IPS-NIHi7 (cell line): ENCODE results near the gene PRAMEF12.
"Not testable (repeated sequence)": the region's sequence is repeated elsewhere in the genome, so short reads cannot be mapped to it uniquely, and the experiment has no call there.

ENCODE experiments used
- DNase-seq: peaks from one replicate; pipeline ENCODE4 v3.0.0; 2012; ENCODE audit warnings: mixed read lengths; ENCODE audit errors: extremely low spot score

Gene PRAMEF12

DNA sequence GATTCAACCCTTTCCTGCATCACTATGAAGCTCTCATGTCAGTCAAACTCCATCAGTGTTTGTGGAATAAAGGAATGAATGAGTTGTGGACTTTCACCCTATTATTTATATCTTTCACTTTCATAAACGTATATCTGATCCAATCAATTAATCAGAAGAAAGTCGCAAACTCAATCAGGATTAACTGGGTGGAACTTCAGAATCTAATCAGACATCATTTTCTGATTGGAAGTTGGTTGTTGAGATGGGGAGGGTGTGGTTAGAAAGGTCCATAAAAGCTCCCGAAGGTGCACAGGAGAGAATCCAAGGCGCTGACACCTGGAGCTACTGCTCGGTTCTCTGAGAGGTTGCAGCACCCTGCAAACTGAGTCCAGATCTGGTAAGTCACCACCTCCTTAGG lies at the start of gene PRAMEF12:
PRAMEF12 (plus strand) TSS at position 301 of the 400 bp plus-strand sequence. CDS start 1,130 bp downstream, outside the sequence.
- DNase-seq, result no peak

DNA sequence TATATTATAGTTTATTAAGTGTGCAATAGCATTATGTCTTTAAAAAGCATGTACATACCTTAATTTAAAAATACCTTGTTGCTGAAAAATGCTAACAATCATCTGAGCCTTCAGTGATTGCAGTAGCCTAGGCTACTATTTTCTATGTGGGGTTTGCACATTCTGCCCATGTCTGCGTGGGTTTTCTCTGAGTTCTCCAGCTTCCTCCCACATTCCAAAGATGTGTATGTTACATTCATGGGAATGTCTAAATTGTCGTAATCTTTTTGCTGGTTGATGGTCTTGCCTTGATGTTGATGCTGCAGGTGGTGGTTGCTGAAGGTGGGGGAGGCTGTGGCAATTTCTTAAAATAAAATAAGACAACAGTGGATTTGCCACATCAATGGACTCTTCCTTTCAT lies 45.1 kb upstream of the PRAMEF12 start:
- no peak for DNase-seq

DNA sequence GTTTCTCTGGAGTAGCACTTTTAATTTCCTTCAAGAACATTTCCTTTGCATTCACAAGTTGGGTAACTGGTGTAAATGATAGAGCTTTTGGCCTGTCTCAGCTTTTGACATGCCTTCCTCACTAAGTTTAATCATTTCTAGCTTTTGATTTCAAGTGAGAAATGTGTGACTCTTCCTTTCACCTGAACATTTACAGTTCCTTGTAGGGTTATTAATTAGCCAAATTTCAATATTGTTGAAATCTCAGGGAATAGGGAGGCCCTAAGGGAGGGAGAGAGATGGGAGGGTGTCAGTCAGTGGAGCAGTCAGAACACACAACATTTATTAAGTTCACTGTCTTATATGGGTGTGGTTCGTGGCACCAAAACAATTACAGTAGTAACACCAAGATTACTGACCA lies 43.4 kb upstream of the PRAMEF12 start:
- DNase-seq, result no peak

DNA sequence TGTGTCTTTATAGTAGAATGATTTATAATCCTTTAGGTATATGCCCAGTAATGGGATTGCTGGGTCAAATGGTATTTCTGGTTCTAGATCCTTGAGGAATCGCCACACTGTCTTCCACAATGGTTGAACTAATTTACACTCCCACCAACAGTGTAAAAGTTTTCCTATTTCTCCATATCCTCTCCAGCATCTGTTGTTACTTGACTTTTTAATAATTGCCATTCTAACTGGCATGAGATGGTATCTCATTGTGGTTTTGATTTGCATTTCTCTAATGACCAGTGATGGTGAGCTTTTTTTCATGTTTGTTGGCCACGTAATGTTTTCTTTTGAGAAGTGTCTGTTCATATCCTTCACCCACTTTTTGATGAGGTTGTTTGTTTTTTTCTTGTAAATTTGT lies 42.5 kb upstream of the PRAMEF12 start:
- not testable (repeated sequence) for DNase-seq

DNA sequence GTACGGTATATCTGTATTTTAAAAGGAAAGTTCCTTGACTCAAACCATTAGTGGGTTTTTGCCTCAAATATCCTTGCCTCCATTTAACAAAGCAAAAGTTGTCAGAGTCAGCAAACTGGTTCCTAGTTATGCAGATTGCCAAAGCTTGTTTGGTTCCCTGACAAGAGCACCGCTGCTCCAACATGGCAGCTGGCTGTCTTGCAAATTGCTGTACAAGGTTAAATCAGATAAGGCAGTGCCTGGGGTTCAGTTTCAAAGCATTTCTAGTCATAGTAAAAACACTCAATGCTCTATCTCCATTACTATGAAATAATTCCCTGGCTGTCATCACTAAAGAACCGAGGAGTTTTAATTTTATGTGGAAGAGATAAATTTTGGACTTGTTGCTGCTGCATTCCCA lies 38.9 kb upstream of the PRAMEF12 start:
- DNase-seq, result no peak

DNA sequence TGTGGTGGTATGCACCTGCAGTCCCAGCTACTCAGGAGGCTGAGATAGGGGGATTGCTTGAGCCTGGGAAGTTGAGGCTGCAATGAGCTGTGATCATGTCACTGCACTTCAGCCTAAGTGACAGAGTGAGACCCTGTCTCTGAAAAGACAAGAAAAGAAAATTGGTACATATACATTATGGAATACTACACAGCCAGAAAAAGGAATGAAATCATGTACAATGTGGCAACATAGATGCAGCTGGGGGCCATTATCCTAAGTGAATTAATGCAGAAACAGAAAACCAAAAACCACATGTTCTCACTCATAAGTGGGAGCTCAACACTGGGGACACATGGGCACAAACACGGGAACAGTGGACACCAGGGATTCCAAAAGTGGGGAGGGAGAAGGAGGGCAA lies 34.6 kb upstream of the PRAMEF12 start:
- DNase-seq, result no peak

DNA sequence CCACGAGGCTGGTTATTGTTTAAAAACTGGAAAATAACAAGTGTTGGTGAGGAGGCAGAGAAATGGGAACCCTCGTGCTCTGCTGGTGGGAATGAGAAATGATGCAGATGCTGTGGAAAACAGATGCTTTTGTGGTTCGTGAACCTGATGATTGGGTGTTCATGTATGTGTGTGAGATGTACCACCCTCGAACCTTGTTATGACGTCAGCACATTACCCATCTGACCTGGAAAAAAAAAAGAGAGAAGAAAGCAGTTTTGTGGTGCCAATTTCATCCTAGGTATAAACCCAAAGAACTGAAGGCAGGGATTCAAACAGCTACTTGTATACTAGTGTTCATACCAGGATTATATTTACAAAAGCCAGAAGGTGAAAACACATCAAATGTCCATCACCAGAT lies 33.9 kb upstream of the PRAMEF12 start:
- DNase-seq, result no peak

DNA sequence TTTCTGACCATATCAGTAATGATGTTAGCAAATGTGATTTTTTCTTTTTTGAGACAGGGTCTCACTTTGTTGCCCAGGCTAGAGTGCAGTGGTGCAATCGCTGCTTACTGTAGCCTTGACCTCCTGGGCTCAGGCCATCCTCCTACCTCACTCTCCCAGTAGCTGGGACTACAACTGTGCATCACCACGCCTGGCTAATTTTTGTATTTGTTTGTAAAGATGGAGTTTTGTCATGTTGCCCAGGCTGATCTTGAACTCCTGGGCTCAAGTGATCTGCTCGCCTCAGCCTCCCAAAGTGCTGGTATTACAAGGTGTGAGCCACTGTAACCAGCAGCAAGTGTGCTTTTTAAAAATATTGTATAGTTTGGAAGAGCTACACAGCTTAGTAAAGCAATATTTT lies 31.6 kb upstream of the PRAMEF12 start:
- DNase-seq, result no peak

DNA sequence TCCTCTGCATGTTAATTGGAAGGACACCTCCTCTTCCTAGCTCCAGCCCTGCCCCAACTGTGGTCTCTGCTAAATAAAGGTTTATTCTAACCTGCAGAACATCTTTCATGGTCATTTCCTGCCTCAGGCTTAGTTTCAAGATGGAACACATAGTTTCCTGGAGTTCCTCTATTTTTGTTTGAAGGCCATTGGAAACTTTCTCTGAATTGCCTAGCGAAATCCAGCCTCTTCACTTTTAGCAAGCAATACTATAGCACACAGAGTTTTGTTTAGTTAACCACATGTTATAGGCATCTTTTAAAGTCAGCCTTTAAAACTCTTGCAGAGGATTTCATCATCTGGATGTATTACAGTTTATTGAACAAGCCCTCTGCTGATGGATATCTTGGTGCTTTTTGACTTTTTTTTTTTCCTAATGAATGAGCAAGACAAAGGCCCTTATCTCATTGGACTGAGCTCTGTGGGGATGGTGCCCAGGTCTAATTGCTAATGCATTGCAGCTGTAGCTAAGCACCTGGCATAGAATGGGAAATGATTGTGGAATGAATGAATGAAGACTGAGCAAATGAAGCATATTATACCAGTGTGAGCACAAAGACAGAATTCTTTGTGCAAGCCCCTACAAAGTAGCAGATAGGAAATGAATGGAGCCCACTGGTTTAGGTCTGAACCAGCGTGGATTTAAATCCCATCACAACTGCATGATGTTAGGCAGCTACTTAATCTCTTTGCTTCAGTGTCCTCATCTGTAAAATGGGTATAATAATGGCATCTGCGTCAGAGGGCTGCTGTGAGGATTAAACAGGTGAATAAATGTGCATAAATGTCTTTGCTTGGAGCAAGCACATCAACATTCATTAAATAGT lies 28.2 kb upstream of the PRAMEF12 start:
- DNase-seq, result no peak

DNA sequence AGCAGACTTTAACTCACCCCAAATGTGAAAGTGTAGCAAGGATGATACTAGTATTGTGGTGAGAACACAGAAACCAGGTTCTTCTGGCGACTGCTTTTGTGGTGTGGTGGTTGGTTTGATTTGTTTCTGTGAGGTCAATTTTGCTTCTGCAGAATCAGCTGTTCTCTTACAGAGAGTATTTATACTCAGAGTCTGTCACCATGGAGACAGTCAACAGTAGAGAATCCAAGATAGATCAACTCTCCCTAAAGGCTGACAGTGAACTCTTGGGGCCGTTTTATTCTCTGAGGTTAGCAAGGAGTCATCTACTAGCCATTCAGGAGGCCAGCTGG lies 27.6 kb upstream of the PRAMEF12 start, which contains the start of gene CFAP107:
CFAP107 (plus strand) TSS at position 209 of the 332 bp plus-strand sequence. CDS start 231 bp downstream, outside the sequence.
- no peak for DNase-seq

DNA sequence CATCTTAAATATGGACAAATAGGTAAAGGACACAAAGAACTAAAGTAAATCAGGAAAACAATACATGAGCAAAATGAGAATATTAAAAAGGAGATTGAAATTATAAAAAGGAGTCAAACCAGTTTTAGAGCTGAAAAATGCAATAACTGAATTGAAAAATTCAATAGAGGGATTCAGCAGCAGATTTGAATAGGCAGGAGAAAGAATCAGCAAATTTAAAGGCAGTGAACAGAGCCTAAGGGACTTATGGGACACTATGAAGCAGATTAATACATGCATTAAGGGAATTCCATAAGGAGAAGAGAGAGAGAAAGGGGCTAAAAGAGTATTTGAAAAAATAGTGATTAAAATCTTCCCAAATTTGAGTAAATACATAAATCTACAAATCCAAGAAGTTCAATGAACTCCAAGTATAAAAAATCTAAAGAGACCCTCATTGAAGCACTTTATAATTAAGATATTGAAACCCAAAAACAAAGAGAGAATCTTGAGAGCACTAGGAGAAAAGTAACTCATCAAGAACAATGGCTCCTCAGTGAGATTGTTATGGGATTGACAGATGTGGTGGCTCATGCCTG lies 24.7 kb upstream of the PRAMEF12 start:
- no peak for DNase-seq

DNA sequence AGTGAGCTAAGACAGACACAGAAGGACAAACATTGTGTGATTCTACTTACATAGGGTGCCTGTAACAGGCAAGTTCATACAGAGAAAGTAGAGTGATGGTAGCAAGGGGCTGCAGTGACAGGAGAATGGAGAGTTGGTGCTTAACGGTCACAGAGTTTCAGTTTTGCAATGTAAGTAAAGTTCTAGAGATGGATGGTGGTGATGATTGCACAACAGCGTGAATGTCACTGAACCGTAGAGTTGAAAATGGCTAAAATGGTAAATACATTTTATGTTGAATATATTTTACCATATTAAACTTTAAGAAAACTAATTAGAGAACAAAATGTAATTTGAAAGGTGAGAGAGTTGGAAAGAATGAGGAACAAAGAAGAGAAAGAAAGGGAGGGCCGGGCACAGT lies 18.8 kb upstream of the PRAMEF12 start:
- DNase-seq, result no peak

DNA sequence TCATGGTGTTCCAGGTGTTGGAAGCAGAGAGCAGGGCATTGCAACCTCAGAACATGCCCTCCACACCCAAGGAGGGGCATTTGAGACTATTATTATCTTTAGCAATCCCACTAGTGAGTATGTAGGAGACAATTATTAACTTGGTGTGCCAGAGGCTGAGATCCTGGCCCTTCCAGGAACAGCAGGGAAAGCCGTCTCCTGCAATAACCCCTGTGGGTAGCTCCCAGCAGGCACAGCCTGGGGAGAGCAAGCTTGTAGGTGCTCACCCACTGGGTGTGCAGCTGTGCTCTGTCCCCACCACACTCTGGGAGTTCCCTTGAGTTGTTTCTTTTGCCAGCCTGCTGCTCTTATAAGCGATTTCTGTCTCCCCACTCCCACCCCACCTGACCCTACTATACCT lies 17.3 kb upstream of the PRAMEF12 start:
- no peak for DNase-seq

DNA sequence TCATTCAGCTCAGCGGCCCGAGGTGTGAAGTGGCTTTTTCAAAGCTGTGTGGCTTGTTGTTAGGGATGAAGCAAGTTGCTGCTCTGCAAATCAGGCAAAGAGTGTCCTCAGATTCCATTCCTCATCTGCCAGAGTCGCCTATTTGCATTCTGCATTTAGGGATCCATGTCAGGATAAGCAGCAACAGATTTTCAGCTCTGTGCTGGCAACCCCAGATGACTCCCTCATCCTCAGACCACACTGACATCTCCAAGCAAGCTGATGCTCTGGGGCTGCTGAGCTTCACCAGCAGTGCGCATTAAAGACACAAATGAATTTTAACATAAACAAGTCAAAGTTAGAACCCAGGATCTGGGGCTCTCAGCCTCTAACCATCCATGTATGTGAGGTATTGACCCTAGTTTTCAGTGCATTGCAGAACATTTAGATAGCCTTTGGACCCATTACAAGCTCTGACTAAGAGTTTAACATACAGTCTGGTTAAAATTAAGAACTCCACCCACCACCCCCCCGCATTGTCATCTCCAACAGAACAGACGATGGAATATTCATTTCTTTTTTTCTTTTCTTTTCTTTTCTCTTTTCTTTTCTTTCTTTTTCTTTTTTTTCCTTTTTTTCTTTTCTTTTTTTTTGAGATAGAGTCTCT lies 16.6 kb upstream of the PRAMEF12 start:
- no peak for DNase-seq

DNA sequence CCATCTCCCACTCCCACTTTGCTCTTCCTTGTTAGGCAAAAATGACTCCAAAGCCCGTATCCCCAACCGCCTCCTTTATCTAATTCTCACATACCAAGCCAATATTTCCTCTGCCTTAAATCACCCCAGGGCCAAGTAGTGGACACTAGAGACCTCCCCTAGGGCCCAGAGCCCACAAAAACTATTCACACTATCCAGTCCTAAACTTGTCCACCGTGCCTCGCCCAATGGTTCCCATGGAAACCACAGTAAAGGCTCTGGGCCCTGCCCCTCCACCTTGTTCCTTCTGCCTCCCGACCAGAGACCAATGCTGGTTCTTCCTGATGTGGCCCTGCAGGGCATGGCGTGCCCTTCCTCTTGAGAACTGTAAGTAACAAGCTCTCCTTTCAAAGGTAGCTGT lies 15.7 kb upstream of the PRAMEF12 start:
- no peak for DNase-seq

DNA sequence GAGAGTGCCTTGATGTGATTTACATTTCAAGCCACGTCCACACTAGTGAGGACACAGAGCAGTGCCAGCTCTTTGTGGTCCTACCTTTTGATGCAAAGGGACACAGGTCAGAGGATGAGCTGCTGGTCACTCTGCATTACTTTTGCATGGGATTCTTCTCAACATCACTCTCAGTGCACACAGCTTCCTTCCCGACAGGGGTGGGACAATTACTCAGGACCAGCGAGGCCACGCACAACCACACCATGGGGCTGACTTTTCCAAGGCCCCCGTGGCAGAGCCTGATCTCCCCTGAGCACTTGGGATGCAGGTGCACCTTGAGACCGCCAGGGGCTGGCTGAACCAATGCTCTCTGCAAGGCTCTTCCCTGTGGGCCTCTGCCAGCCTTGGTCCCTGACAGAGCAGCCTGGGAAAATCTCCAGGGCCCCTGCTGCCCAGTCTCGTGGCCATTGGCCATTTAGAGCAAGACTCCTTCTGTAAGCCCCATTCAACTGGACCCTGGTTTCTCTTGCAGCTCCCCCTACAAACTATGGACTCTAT lies 13.2 kb upstream of the PRAMEF12 start:
- DNase-seq, result peak; percentile 79

DNA sequence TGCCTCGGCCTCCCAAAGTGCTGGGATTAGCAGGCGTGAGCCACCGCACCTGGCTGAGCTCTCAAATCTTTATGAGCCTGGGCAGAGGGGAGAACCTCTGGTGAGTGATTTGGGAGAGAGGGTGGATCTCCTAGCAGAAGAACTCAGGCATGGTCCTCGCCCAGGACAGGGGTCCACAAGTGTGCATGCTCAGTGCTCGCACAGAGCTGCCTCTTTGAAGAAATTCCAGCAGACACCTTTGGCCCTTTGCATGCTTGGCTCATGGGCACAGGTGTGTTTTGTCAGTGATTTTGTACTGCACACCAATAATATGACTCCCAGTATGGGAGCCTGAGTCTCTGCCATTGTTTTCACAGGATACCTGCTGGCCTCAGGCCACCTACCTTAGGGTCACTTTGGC lies 11.8 kb upstream of the PRAMEF12 start:
- DNase-seq, result no peak

DNA sequence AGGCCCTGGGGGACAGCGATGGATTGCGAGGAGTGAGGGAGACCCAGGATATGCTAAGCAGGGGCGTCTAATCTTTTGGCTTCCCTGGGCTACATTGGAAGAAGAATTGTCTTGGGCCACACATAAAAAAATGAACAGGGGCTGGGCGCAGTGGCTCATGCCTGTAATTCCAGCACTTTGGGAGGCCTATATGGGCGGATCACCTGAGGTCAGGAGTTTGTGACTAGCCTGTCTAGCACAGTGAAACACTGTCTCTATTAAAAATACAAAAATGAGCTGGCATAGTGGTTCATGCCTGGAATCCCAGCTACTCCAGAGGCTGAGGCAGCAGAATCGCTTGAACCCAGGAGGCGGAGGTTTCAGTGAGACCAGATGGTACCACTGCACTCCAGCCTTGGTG lies 10.8 kb upstream of the PRAMEF12 start:
- DNase-seq, result no peak

DNA sequence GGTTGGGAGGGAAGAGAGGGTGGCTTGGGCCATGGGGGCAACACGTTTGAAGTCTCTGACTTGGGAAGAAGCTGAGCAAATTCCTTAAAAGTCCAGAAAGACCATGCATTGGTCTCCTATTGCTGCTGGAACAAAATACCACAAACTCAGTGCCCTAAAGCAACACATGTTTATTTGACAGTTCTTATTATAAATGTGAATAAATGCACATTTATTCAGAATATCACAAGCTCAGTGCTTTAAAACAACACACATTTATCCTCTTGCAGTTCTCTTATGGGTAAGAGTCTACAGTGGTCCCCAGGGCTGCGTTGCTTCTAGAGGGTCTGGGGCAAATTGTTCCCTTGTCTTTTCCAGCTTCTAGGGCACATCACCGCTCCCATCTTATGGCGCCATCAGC lies 10.1 kb upstream of the PRAMEF12 start:
- no peak for DNase-seq

DNA sequence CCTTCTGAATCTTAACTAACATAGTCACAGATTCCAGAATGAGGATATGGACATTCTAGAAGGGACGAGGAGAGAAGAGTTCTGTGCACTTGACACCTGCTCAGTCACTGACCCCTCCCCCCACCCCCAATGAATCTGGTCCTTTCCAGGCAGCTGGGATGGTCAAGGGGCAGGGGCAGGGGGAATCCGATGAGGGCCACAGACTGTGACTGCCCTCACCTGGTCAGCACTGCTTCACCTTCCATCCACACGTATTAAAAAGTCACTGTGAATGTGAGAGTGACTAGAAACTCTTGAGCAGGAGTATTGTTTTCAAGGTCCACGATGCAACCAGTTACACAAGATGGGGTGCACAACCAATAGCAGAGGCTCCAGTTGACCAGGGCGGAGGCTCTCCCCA lies 9.5 kb upstream of the PRAMEF12 start:
- DNase-seq, result peak; percentile 35

DNA sequence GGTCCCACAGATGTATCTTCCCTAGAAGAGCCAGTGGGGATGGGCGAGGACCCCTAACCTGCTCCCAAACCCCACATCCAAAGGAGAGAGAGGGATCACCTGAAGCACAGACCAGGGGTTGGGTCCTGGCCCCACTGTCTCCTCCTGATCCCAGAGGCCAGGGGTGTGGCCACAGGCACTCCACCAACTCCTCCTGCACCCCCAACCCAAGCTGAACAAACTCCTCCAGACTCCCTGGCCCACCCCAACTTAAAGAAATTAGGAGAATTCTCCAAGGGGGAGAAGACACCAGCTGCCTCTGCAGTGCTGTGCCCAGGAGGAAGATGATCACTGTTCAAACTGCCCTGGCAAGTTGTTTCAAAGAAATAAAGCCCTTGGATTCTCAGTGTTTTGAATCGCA lies 4.5 kb upstream of the PRAMEF12 start:
- DNase-seq, result no peak

DNA sequence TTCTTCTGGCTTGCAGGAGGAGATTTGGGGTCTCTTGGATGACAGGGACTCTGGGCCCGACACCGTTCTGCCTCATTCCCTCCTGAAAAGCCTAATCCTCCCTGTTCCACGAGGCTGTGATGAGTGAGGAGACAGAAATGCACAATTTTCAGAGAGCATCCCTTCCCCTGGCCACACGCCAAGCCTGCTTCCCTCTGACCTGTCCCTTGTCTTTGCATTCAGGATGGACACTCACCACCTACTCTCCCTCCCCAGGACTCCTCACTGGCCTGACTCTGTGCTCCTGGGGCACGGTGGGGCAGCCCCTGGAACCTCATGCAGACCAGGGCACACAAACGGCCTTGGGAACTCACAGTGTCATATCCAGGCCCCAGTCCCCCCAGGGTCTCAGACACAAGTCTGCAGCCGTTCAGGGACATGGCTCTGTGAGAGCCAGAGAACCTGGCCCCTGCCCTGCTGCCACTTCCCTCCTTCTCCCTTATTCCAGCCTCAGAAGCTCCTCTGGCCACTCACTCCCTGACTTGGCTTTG lies 3.5 kb upstream of the PRAMEF12 start:
- DNase-seq, result no peak
